H54 (cell line): ENCODE results near the gene MYLK4.

Experiments used
- DNase-seq: peaks from one replicate; pipeline ENCODE4 v3.0.0; 2011; ENCODE audit warnings: low spot score, mixed read lengths; ENCODE audit not compliant: insufficient read length
- FAIRE-seq: peaks from 3 replicates; lab custom pipeline; 2011; peaks lifted over from hg19 to GRCh38; lab: Jason Lieb, UNC
- POLR2A ChIP-seq: IDR thresholded peaks from 2 replicates; pipeline ENCODE4 v1.6.1; 2011; ENCODE audit warnings: low read depth, mild to moderate bottlenecking, low read length

Gene MYLK4

DNA sequence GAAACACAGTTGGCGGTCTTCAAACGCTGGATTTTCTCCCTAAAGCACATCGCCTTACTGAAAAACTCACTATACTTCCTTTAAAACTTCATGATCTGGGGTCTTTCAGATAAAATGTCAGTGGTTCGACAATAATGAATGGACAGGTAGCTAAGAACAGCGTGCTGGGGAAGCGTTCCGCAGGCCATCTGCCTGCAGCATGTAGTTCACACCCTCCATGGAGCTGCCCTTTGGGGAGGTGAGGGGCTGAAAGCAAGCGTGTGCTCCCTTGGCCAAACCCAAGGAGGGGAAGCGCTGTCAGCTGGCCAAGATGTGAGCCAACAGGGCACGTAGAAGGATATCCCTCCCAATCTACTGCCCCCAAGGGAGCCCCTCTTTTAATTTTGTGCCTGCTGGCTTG is 20.8 kb downstream of the MYLK4 start:
- no peak for DNase-seq
- no peak for TF ChIP-seq POLR2A
- FAIRE-seq: no peak

DNA sequence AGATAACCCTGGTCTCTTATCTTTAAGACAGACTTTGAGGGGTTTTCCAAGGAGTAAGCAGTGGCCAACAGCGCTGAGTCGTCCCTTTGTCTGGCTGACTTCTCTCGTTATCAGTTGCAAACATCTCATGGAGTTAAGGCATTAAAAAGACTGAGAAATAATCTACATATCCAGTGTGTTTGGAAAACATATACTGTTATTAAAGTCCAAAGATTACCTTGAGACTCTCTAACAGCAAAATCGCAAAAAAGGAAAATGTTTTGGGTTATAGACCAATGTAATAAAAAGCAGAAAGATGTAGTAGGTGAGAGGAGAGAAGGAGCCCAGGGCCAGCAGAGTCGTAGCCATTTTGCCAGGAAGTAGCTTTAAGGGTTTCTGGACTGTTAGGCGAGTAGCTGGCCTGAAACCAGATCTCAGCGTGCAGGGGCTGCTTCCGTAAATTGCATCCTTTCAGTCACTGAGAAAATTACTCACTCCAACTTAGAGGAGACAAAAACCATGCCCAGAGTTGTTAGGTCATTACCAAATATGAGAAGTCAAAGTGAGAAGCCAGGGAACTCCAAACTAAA is 24.6 kb downstream of the MYLK4 start:
- no peak for FAIRE-seq
- no peak for DNase-seq
- TF ChIP-seq POLR2A: no peak

DNA sequence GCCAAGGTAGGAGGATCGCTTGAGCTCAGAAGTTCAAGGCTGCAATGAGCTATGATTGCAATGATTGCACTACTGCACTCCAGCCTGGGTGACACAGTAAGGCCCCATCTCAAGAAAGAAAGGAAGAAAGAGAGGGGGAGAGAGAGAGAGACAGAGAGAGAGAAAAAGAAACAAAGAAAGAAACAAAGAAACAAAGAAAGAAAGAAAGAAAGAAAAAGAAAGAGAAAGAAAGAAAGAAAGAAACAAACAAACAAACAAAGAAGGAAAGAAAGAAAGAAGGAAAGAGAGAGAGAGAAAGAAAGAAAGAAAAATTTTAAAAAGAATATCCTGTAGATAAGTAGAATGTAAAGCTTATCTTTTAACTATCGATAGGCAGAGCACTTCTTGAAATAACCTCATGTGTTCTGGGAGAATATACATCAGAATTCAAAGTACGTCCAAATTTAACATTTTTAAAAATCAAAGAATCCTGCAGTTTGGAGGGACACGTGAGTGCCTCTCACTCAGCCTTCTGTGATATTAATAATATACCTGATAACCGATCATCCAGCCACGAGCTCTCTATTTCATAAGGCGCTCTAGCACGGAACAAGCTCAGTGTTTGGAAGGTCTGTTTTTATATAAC is 25.2 kb downstream of the MYLK4 start:
- TF ChIP-seq POLR2A: no peak
- DNase-seq (no peak), FAIRE-seq (no peak)

DNA sequence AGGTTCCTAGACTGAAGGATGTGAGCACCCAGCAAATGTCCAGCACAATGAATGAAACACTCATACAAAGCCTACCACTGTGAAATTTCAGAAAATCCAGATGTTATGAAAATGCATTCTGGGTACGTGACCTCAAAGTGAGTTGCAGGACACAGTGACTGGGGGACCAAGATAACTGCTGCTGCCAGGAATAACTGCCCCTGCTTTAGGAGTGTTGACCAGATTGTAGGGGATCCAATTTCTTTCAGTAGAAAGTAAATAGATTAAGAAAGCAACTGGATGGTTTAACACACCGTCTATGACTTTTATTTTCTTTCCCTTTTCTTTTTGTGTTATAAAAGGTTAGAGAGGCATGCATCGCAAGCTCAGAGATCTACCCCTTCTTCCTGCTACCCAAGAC is 29.5 kb downstream of the MYLK4 start:
- FAIRE-seq: no peak
- DNase-seq: no peak
- no peak for TF ChIP-seq POLR2A

DNA sequence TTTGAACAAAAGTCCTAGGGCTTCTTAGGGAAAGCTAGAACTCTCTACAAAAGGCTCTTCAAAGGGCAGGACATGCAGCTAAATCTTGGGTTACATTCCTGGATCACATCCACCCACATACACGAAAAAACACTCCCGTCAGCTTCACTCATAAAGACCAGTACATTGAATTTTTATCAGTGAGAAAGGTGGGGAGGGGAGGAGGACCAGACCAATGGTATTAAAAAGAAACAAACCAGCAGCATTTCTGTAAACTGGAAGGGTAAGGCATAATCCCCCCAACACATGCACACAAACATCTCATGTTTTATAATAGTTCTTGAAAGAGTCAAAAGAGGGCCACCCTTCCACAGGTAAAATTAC is 31.6 kb downstream of the MYLK4 start:
- DNase-seq: no peak
- TF ChIP-seq POLR2A: no peak
- FAIRE-seq: no peak

DNA sequence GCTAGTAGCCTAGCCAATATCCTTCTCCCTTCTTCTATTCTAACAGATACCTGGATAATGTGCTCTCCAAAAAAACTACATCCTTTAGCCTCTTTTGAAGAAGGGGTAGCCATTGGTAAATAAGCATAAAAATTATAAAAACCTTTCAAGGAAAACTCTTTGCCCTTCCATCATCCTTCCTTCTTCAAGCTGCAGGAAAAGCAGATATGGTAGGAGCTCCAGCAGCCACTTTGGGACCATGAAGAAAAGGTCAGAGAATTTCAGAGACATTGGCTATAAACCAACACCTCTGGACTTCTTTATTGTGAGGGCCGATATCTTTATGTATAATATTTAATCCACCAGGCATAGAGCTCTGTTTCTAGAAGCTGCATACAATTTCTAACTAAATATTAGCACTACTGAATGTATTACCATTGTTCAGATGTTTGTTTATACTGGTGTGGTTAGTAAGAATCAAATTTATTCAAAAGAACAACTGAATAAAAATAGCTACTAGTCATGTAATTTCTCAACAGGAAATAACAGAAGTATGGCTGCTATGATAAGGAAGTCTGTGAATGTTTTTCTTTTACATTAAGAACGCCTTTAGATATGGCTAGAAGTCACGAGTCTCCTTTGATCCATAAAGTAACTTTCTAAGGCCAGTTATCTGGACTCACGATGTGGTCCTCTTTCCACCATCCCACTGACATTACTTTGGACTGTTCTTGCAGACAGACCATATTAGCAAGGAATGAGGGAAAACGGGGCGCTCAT is 32.2 kb downstream of the MYLK4 start:
- DNase-seq (no peak), FAIRE-seq (no peak)
- TF ChIP-seq POLR2A: no peak

DNA sequence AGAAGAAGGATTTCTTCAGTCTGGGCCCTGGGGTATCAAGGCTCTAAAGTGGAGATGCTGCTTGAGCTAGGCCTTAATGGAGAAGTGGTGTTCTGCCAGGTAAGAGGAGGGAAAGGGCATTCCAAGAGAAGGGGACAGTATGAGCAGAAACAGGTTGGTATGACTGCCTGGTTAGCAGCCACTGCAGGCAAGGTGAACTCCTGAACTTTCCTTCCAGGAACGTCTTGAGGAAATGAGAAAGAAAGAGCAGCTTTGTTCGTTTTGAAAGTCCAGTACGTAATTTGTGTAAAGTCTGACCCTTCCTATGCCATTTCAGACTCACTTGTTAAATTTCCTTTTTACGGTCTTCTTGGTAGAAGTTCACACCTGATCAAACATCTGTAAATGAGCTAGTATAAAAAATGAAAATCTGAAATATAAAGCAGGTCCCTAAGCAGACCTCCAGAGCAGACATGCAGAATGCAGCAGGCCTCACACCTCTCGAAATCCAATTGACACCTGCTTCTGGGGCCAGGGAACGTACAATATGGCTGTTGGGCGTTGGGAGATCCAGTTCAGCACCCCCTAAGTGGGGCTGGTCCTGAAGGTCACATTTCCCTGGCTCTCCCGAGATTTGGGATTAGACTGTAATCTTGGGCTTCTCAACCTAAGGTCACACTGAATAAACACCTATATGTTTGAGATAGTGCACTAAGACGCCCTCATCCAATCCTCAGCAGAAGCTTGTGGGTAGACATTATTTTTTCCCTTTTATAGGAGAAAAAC is 33.6 kb downstream of the MYLK4 start:
- FAIRE-seq: no peak
- TF ChIP-seq POLR2A: no peak
- DNase-seq: no peak

DNA sequence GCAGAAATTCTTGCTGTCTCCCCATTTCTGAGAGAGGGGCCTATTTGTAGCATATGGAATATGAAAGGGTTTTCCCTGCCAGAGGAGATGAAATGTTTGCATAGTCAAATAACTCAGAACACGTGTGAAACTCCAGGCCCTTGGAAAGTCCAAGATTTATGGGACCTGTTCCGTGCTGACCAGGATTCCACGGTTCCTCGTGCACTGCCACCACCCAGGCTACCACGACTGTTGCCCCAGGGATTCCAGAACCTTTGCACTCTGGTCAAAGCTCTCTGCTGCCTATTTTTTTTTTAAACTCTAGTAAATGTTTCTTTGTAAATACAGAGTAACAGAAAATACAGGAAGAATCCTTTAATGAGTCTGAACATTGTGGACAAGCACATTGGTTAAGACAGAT is 35.0 kb downstream of the MYLK4 start:
- no peak for TF ChIP-seq POLR2A
- FAIRE-seq (no peak), DNase-seq (no peak)

DNA sequence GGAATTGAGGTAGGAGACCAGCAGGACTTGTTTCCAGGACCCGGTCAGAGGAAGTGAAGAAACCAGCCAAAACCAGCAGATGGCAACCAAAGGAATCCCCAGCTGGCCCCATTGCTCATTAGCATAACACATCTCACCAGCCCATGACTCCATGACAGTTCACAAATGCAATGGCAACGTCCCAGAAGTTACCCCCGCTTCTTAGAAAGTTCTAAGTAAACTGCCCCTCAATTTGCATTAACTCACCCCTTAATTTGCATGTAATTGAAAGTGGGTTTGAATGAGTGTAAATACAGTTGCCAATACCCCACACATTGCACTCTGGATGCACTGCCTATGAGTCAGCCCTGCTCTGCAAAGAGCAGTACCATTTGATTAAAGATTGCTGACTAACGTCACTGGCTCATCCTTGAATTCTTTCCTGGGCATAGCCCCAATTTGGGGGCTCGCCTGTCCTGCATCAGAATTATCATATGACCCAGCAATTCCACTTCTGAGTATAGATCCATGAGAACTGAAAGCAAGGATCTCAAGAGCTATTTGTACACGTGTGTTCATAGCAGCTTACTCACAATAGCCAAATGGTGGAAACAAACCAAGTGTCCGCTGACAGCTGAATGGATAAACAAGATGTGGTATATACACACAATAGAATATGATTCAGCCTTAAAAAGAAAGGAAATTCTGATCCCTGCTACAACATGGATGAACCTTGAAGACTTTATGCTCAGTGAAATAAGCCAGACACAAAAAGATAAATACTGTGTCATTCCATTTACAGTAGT is 36.4 kb downstream of the MYLK4 start:
- no peak for TF ChIP-seq POLR2A
- FAIRE-seq (peak; percentile 76), DNase-seq (peak; percentile 30)

DNA sequence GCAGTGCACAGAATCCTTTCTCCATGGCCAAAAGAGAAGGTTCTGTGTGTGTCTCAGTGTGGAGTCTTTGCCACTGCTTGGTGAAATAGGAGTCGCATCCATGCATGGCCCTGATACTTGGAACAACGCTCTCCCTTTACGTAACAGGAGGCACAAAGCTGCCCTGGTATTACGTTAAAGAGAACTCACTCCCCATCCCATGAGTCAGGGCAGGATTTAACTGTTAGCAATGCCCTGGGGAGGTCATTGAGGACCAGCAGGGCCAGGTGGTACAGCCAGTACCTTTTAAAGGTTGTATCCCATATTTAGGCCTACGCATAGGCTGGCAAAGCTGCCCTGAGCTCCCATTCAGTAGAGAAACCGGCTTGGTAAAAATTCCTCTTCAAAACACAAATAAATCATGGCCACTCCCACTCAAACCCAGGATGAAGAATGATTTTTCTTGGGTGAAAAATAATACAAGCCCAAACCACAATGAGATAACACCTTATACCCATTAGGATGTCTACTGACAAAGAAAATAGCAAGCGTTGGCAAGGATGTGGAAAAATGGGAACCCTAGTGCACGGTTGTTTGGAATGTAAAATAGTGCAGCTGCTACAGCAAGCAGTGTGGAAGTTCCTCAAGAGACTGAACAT is 37.1 kb downstream of the MYLK4 start:
- FAIRE-seq (no peak), DNase-seq (no peak)
- no peak for TF ChIP-seq POLR2A

DNA sequence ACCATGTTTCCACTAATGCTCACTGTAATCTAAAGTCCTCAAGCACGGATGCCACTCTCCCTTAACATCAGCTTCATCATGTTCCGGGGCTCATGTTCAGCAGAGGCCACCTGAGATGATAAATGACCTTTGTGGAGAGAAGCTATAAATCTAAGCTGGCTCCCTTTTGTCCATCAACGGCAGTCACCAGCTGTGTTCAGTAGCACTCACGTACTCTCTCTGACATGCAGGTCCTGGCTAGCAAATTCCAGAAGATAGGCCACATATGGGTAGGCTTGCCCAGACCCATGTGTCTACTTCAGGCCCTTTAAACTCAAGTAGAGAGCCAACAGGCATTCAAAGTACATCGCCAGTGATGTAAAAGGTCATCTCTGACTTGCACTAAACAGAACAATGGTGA is 38.6 kb downstream of the MYLK4 start:
- no peak for FAIRE-seq
- no peak for TF ChIP-seq POLR2A
- DNase-seq: no peak

DNA sequence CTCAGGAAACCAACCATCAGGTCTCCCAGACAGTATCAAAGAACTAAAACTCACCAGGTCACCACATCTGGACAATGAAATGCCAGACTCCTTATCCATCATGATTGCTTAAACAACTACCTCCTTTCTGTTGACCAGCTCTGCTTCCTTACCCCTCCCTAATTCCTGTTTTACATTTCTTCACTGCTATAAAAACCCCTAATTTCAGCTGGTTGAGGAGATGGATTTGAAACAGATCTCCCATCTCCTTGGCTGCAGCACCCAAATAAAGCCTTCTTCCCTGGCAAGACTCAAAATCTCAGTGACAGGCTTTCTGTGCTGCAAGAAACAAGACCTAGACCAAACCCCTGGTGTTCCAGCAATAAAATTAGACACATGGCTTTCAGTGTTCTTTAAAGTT is 40.3 kb downstream of the MYLK4 start:
- DNase-seq (no peak), FAIRE-seq (no peak)
- no peak for TF ChIP-seq POLR2A

DNA sequence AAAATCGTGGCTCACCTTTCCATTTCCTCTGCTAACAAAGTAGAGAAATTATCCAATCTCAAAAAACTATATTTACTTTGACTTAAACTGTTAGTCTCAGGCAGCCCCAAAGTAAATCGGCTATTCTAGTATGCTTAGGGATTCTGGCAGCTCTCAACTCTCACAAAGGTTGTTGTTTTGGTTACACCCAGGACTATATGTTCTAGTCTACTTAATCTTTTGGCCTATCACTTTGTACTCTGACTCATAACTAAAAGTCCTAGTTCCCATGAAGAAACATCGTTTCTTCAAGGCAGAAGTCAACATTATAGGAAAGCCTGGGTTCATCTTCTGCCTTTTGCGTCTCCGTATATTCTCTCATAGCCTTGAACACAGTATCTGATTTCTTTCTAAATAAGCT is 42.3 kb downstream of the MYLK4 start:
- FAIRE-seq (no peak), DNase-seq (no peak)

More for the DNA sequence above, 42.3 kb downstream of the MYLK4 start:
- no peak for TF ChIP-seq POLR2A
